22Rv1 (cell line): Measurements from ENCODE around the gene AIRE.

ENCODE experiments used
- CTCF ChIP-seq: fragments of 450-650 bp; IDR thresholded peaks from 2 replicates; pipeline ENCODE4 v1.5.1; 2017; ENCODE audit warnings: mild to moderate bottlenecking
- ZFX ChIP-seq: fragments of 450-650 bp; IDR thresholded peaks from 2 replicates; pipeline ENCODE4 v1.6.1; 2017; ENCODE audit warnings: antibody characterized with exemption, borderline replicate concordance

GRCh38 chr21:44334329-44335030, 48.8 kb downstream of the AIRE start:
- no peak for TF ChIP-seq CTCF
- TF ChIP-seq ZFX = no peak
